SK-N-SH (cell line): ENCODE measurements around the gene SDK1. TPM values are rescaled to one million over a fixed set of nuclear protein-coding genes. Genes with fewer than 3 reads are reported as not detected.

Source experiments
- CTCF ChIA-PET: fragments of 300-600, 350-600 bp; formaldehyde crosslinking; extraction: SDS; loops from one replicate; lab custom pipeline; 2021; lab: Yijun Ruan, JAX
- POLR2A ChIA-PET: fragments of 350-600 bp; sonication (Branson Sonifier 250); formaldehyde crosslinking; extraction: SDS; loops from one replicate; lab custom pipeline; 2020; ENCODE audit warnings: antibody characterized with exemption, inconsistent platforms; lab: Yijun Ruan, JAX
- DNase-seq: peaks from one replicate; pipeline ENCODE4 v3.0.0; 2012
- H2AFZ ChIP-seq: fragments of 200-600 bp; sonication (generic); 2 replicates; pipeline ENCODE4 v1.8.1; 2016; ENCODE audit warnings: antibody characterized with exemption, mild to moderate bottlenecking, low read depth
- H3F3A ChIP-seq: fragments of 200-600 bp; sonication (generic); replicated peaks from 2 replicates; pipeline ENCODE3; 2016; ENCODE audit warnings: antibody characterized with exemption, mild to moderate bottlenecking; ENCODE audit not compliant: insufficient read depth
- H3K27ac ChIP-seq, 2 experiments: fragments of 200-500 bp in 1 of 2; fragments of 200-600 bp in 1 of 2; sonication (Bioruptor generic) in 1 of 2; sonication (generic), shearing (Covaris generic) in 1 of 2; 2 replicates each; pipeline versions ENCODE4 v1.5.1 to v1.6.1; 2014 to 2016; ENCODE audit warnings: low read depth in 2 of 2, inconsistent platforms in 1 of 2, low read length in 1 of 2, mild to moderate bottlenecking in 1 of 2, mixed read lengths in 1 of 2
- H3K27me3 ChIP-seq: fragments of 200-600 bp; sonication (generic), shearing (Covaris generic); 2 replicates; pipeline ENCODE4 v1.6.1; 2016; ENCODE audit warnings: mixed run types; ENCODE audit not compliant: insufficient read depth
- H3K36me3 ChIP-seq, 2 experiments: fragments of 200-500 bp in 1 of 2; fragments of 200-600 bp in 1 of 2; sonication (Bioruptor generic) in 1 of 2; sonication (generic) in 1 of 2; replicated peaks in 1 of 2; 2 replicates each; pipeline versions ENCODE3 to v1.5.1; 2014 to 2016; ENCODE audit warnings: low read length in 1 of 2, mild to moderate bottlenecking in 1 of 2; ENCODE audit not compliant: insufficient read depth in 2 of 2, control insufficient read depth in 1 of 2
- H3K4me1 ChIP-seq, 2 experiments: fragments of 200-500 bp in 1 of 2; fragments of 200-600 bp in 1 of 2; sonication (Bioruptor generic) in 1 of 2; sonication (generic), shearing (Covaris generic) in 1 of 2; 2 replicates each; pipeline versions ENCODE4 v1.5.1 to v1.6.1; 2014 to 2016; ENCODE audit warnings: low read depth in 1 of 2, low read length in 1 of 2, mixed run types in 1 of 2; ENCODE audit not compliant: insufficient read depth in 2 of 2, control insufficient read depth in 1 of 2
- H3K4me2 ChIP-seq: fragments of 200-600 bp; sonication (generic), shearing (Covaris generic); 2 replicates; pipeline ENCODE4 v1.6.1; 2017; ENCODE audit warnings: mixed run types
- H3K4me3 ChIP-seq, 2 experiments: fragments of 200-500 bp in 1 of 2; fragments of 200-600 bp in 1 of 2; sonication (Bioruptor generic) in 1 of 2; sonication (generic), shearing (Covaris generic) in 1 of 2; 2 replicates each; pipeline versions ENCODE4 v1.5.1 to v1.8.1; 2014 to 2016; ENCODE audit warnings: low read depth in 2 of 2, inconsistent platforms in 1 of 2, low read length in 1 of 2, mild to moderate bottlenecking in 1 of 2, mixed read lengths in 1 of 2, moderate library complexity in 1 of 2
- H3K79me2 ChIP-seq: fragments of 200-600 bp; sonication (generic); 2 replicates; pipeline ENCODE4 v1.8.1; 2017; ENCODE audit warnings: mild to moderate bottlenecking; ENCODE audit not compliant: insufficient read depth
- H3K9ac ChIP-seq: fragments of 200-600 bp; sonication (generic); 2 replicates; pipeline ENCODE4 v1.6.1; 2017; ENCODE audit warnings: mixed run types
- H3K9me2 ChIP-seq: fragments of 200-600 bp; sonication (generic); 2 replicates; pipeline ENCODE4 v1.6.1; 2017; ENCODE audit warnings: mixed run types
- H3K9me3 ChIP-seq: fragments of 200-600 bp; sonication (generic); 2 replicates; pipeline ENCODE4 v1.6.1; 2017; ENCODE audit warnings: mixed run types, mild to moderate bottlenecking, moderate library complexity
- H4K20me1 ChIP-seq: fragments of 200-600 bp; sonication (generic); 2 replicates; pipeline ENCODE4 v1.6.1; 2017; ENCODE audit warnings: mild to moderate bottlenecking, mixed run types; ENCODE audit not compliant: insufficient read depth
- EP300 ChIP-seq, 2 experiments: IDR thresholded peaks; 2 replicates each; pipeline versions ENCODE4 v1.4.0 to v1.6.1; 2012; ENCODE audit warnings: borderline replicate concordance in 1 of 2, low read depth in 1 of 2, low read length in 1 of 2
- EZH2phosphoT487 ChIP-seq: fragments of 200-600 bp; sonication (generic); IDR thresholded peaks from 2 replicates; pipeline ENCODE4 v1.6.1; 2017; ENCODE audit warnings: low read depth, mixed run types, mild to moderate bottlenecking, antibody characterized with exemption, moderate library complexity, borderline replicate concordance
- FOXJ3 ChIP-seq: sonication (generic); formaldehyde crosslinking; IDR thresholded peaks from 2 replicates; pipeline ENCODE4 v1.5.1; 2020; ENCODE audit warnings: mild to moderate bottlenecking, missing genetic modification reagents
- FOXM1 ChIP-seq: IDR thresholded peaks from 2 replicates; pipeline ENCODE4 v1.4.0; 2012; ENCODE audit warnings: low read depth, mild to moderate bottlenecking
- GATA2 ChIP-seq: sonication (generic); formaldehyde crosslinking; IDR thresholded peaks from 2 replicates; pipeline ENCODE4 v1.5.0; 2020; ENCODE audit warnings: mild to moderate bottlenecking, missing genetic modification reagents
- JUND ChIP-seq: IDR thresholded peaks from 2 replicates; pipeline ENCODE4 v1.4.0; 2012
- MEF2A ChIP-seq: IDR thresholded peaks from 2 replicates; pipeline ENCODE4 v1.4.0; 2012; ENCODE audit warnings: low read depth, borderline replicate concordance
- MXI1 ChIP-seq: IDR thresholded peaks from 2 replicates; pipeline ENCODE4 v1.6.1; 2012; ENCODE audit warnings: mild to moderate bottlenecking, low read depth, low read length, improper control_type of control experiment
- NFIC ChIP-seq: IDR thresholded peaks from 2 replicates; pipeline ENCODE4 v1.4.0; 2012; ENCODE audit warnings: borderline replicate concordance
- NRF1 ChIP-seq: IDR thresholded peaks from 2 replicates; pipeline ENCODE4 v1.6.1; 2012; ENCODE audit warnings: low read depth, mild to moderate bottlenecking, low read length
- RAD21 ChIP-seq: IDR thresholded peaks from 2 replicates; pipeline ENCODE4 v1.6.1; 2012; ENCODE audit warnings: mild to moderate bottlenecking, low read length
- RCOR1 ChIP-seq: fragments of 150-350 bp; IDR thresholded peaks from 2 replicates; pipeline ENCODE4 v1.6.1; 2017; ENCODE audit warnings: antibody characterized with exemption, low read length
- RFX5 ChIP-seq: IDR thresholded peaks from 2 replicates; pipeline ENCODE4 v1.6.1; 2012; ENCODE audit warnings: mild to moderate bottlenecking, improper control_type of control experiment, low read length
- RXRA ChIP-seq: IDR thresholded peaks from 2 replicates; pipeline ENCODE4 v1.4.0; 2012; ENCODE audit warnings: low read depth, mild to moderate bottlenecking, borderline replicate concordance
- SMC3 ChIP-seq: IDR thresholded peaks from 2 replicates; pipeline ENCODE4 v1.6.1; 2012; ENCODE audit warnings: low read depth, low read length, improper control_type of control experiment
- TEAD4 ChIP-seq: IDR thresholded peaks from 2 replicates; pipeline ENCODE4 v1.4.0; 2012; ENCODE audit warnings: mild to moderate bottlenecking, borderline replicate concordance; ENCODE audit not compliant: insufficient read depth
- WGBS: methylation state at CpG from one replicate; pipeline ENCODE4 v1.1.6; 2017; ENCODE audit warnings: low lambda C conversion rate; 5-methylcytosine and 5-hydroxymethylcytosine counted together
- polyA plus RNA-seq, 3 experiments: library from polyadenylated mRNA; depleted of rRNA; stranded (reverse); fragments of >200 nt; gene quantifications; 2 replicates each; pipeline ENCODE4 v1.2.3, GENCODE V29; 2012
- TF ChIP-seq, protein P1 (sequence below): IDR thresholded peaks from 2 replicates; pipeline ENCODE4 v1.6.1; 2012; ENCODE audit warnings: mild to moderate bottlenecking, low read depth, low read length, moderate library complexity
- TF ChIP-seq, protein P2 (sequence below): fragments of 200-600 bp; sonication (generic); IDR thresholded peaks from 2 replicates; pipeline ENCODE4 v1.6.1; 2017; ENCODE audit warnings: antibody characterized with exemption, mild to moderate bottlenecking, moderate library complexity
- TF ChIP-seq, protein P3 (sequence below): IDR thresholded peaks from 2 replicates; pipeline ENCODE4 v1.4.0; 2012; ENCODE audit warnings: low read depth, borderline replicate concordance
- TF ChIP-seq, protein P4 (sequence below): IDR thresholded peaks from 2 replicates; pipeline ENCODE4 v1.4.0; 2012; ENCODE audit warnings: low read depth, borderline replicate concordance

The SDK1 gene
- polyA plus RNA-seq, 1 of the 3 experiments (the other 2 are of a cell fraction), result 1.2 TPM

DNA sequence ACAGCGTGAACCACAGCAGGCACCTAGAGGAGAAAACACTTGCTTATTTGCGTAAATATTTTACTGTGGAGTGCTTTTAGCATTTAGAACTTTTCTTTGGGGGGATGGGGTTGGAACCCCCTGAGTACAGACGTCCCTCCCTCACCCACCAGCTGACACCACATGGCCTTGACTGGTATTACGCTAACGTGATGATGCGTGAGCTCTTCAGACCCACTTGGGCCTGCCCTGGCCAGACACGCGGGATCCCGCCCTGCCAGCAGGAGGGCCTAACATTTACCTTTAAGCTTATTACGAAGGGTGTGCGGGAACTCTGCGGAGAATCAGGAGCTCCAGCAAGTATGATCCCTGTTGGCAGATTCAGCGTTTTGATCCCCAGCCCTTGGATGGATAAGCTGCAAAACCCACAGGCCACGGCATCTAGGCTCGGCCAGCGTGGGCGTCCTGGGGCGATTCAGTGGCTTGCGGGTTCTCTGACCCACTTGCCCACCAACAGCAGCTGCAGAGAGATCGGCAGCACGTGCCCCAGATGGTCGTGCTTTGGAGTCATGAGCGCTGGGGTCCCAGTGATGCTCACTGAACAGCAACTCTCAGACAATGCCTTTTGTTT, 835.6 kb downstream of the SDK1 start:
- DNase-seq, result peak; percentile 59

More for the DNA sequence above, 835.6 kb downstream of the SDK1 start:
- Histone ChIP-seq H4K20me1 (no peaks in the 10 kb centered on the region), H3K4me1 (peaks cover 0 to 30% of the 10 kb centered on the region in 2 experiments; a peak in 1 of 4 replicates), H3K4me2 (no peak overlapping the region), H3K9me3 (no peaks in the 10 kb centered on the region), H3K27ac (no peak overlapping the region), H3K9ac (no peak overlapping the region), H3K36me3 (no peaks in the 10 kb centered on the region), H2AFZ (no peak overlapping the region), H3F3A (no peaks in the 10 kb centered on the region), H3K9me2 (no peaks in the 10 kb centered on the region), H3K79me2 (no peaks in the 10 kb centered on the region), H3K4me3 (no peak overlapping the region), H3K27me3 (no peaks in the 10 kb centered on the region)
- TF ChIP-seq RFX5 (no peak), MXI1 (no peak), NFIC (no peak), JUND (no peak), SMC3 (no peak), FOXM1 (no peak), MEF2A (no peak), TEAD4 (no peak), NRF1 (no peak), GATA2 (CRISPR knock-in tag) (no peak), RXRA (no peak), FOXJ3 (CRISPR knock-in tag) (no peak), RCOR1 (no peak), EZH2phosphoT487 (no peak), EP300 (IDR thresholded peaks at IDR 0.05; ENCODE audit: borderline replicate concordance in 1 of 2, low read depth in 1 of 2, low read length in 1 of 2) (no peak), RAD21 (no peak)
- TF ChIP-seq, protein P1, sequence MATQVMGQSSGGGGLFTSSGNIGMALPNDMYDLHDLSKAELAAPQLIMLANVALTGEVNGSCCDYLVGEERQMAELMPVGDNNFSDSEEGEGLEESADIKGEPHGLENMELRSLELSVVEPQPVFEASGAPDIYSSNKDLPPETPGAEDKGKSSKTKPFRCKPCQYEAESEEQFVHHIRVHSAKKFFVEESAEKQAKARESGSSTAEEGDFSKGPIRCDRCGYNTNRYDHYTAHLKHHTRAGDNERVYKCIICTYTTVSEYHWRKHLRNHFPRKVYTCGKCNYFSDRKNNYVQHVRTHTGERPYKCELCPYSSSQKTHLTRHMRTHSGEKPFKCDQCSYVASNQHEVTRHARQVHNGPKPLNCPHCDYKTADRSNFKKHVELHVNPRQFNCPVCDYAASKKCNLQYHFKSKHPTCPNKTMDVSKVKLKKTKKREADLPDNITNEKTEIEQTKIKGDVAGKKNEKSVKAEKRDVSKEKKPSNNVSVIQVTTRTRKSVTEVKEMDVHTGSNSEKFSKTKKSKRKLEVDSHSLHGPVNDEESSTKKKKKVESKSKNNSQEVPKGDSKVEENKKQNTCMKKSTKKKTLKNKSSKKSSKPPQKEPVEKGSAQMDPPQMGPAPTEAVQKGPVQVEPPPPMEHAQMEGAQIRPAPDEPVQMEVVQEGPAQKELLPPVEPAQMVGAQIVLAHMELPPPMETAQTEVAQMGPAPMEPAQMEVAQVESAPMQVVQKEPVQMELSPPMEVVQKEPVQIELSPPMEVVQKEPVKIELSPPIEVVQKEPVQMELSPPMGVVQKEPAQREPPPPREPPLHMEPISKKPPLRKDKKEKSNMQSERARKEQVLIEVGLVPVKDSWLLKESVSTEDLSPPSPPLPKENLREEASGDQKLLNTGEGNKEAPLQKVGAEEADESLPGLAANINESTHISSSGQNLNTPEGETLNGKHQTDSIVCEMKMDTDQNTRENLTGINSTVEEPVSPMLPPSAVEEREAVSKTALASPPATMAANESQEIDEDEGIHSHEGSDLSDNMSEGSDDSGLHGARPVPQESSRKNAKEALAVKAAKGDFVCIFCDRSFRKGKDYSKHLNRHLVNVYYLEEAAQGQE, result no peak
- TF ChIP-seq, protein P2, sequence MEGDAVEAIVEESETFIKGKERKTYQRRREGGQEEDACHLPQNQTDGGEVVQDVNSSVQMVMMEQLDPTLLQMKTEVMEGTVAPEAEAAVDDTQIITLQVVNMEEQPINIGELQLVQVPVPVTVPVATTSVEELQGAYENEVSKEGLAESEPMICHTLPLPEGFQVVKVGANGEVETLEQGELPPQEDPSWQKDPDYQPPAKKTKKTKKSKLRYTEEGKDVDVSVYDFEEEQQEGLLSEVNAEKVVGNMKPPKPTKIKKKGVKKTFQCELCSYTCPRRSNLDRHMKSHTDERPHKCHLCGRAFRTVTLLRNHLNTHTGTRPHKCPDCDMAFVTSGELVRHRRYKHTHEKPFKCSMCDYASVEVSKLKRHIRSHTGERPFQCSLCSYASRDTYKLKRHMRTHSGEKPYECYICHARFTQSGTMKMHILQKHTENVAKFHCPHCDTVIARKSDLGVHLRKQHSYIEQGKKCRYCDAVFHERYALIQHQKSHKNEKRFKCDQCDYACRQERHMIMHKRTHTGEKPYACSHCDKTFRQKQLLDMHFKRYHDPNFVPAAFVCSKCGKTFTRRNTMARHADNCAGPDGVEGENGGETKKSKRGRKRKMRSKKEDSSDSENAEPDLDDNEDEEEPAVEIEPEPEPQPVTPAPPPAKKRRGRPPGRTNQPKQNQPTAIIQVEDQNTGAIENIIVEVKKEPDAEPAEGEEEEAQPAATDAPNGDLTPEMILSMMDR, result no peak
- TF ChIP-seq, protein P3, sequence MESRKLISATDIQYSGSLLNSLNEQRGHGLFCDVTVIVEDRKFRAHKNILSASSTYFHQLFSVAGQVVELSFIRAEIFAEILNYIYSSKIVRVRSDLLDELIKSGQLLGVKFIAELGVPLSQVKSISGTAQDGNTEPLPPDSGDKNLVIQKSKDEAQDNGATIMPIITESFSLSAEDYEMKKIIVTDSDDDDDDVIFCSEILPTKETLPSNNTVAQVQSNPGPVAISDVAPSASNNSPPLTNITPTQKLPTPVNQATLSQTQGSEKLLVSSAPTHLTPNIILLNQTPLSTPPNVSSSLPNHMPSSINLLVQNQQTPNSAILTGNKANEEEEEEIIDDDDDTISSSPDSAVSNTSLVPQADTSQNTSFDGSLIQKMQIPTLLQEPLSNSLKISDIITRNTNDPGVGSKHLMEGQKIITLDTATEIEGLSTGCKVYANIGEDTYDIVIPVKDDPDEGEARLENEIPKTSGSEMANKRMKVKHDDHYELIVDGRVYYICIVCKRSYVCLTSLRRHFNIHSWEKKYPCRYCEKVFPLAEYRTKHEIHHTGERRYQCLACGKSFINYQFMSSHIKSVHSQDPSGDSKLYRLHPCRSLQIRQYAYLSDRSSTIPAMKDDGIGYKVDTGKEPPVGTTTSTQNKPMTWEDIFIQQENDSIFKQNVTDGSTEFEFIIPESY, result no peak
- TF ChIP-seq, protein P4, sequence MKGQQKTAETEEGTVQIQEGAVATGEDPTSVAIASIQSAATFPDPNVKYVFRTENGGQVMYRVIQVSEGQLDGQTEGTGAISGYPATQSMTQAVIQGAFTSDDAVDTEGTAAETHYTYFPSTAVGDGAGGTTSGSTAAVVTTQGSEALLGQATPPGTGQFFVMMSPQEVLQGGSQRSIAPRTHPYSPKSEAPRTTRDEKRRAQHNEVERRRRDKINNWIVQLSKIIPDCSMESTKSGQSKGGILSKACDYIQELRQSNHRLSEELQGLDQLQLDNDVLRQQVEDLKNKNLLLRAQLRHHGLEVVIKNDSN, result no peak
- POLR2A ChIA-PET, result interaction anchor here (0.6 kb wide), 1 partner anchor 9 kb away, joined by 3 read pairs; no protein-coding TSS in a partner anchor
- CTCF ChIA-PET, result interaction anchor here (0.8 to 1.5 kb wide), 5 partner anchors 9 to 1271 kb away, joined by 3 to 5 read pairs (median 3); no protein-coding TSS in a partner anchor
- WGBS, result 77% methylated on average over 23 of the region's 23 CpGs
